ENCODE measurements around the gene DHX34. TPM values are rescaled to one million over a fixed set of nuclear protein-coding genes. Genes with fewer than 3 reads are reported as not detected.

Gene DHX34
- total RNA-seq, 1 donor = 12.7 TPM

DNA sequence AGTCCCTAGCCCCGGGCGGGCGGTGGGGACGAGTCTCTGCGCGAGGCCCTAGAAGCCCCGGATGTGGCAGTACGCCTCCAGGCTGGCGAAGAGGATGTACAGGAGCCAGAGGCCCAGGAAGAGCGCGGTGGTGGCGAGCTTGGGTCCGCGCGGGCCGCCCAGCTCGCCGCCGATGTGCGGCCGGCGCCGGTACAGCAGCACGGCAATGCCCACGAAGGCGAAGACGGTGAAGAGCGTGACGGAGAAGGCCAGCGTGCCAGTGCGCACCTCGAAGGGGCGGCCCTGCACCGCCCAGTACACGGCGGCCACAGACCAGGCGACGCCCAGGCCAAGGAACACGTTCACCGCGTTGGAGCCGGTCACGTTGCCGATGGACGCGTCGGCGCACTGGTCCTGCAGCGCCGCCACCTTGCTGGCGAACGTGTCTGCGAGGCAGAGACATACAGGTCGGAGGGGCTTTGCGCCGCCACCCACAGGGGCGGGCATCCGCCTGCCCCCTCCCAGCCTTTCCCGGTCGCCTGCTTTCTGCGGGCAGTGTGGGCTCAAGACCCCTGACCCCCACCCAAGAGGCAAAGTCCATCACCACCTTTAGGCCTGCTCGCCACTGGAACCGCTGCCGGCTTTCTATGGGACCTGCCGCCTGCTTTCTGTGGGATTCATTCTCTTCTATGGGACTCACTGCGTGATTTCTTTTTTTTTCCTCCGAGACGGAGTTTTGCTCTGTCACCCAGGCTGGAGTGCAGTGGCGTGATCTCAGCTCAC, 81.1 kb downstream of the DHX34 start:
- Histone ChIP-seq H3K9me3 (ENCODE audit: low read depth, low read length) (no peaks in the 10 kb centered on the region), H3K4me2 (ENCODE audit: insufficient read depth, low read length) (peak overlapping the region; percentile 70), H3K4me3 (ENCODE audit: insufficient read depth, low read length) (peak overlapping the region; percentile 64), H4K20me1 (ENCODE audit: insufficient read depth, low read length) (peaks cover 5% of the 10 kb centered on the region), H3K27ac (ENCODE audit: low read depth, low read length) (no peak overlapping the region), H3K27me3 (ENCODE audit: insufficient read depth, low read length) (no peaks in the 10 kb centered on the region), H2AFZ (ENCODE audit: low read length) (peak overlapping the region; percentile 91), H3K4me1 (ENCODE audit: insufficient read depth, low read length) (peaks cover 17% of the 10 kb centered on the region), H3K79me2 (ENCODE audit: insufficient read depth, low read length) (no peaks in the 10 kb centered on the region), H3K36me3 (ENCODE audit: insufficient read depth, low read length) (no peaks in the 10 kb centered on the region)
- TF ChIP-seq, protein P1, sequence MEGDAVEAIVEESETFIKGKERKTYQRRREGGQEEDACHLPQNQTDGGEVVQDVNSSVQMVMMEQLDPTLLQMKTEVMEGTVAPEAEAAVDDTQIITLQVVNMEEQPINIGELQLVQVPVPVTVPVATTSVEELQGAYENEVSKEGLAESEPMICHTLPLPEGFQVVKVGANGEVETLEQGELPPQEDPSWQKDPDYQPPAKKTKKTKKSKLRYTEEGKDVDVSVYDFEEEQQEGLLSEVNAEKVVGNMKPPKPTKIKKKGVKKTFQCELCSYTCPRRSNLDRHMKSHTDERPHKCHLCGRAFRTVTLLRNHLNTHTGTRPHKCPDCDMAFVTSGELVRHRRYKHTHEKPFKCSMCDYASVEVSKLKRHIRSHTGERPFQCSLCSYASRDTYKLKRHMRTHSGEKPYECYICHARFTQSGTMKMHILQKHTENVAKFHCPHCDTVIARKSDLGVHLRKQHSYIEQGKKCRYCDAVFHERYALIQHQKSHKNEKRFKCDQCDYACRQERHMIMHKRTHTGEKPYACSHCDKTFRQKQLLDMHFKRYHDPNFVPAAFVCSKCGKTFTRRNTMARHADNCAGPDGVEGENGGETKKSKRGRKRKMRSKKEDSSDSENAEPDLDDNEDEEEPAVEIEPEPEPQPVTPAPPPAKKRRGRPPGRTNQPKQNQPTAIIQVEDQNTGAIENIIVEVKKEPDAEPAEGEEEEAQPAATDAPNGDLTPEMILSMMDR (IDR thresholded peaks at IDR 0.05; ENCODE audit: extremely low read depth, low read depth, low read length) = peak; percentile 8
- DNase-seq (ENCODE audit: insufficient read length, low spot score, missing footprints) = peak; percentile 95

GRCh38 chr19:47432091-47432490, 83.0 kb downstream of the DHX34 start:
- Histone ChIP-seq H2AFZ (ENCODE audit: low read length) (no peak overlapping the region), H4K20me1 (ENCODE audit: insufficient read depth, low read length) (peaks cover 5% of the 10 kb centered on the region), H3K27me3 (ENCODE audit: insufficient read depth, low read length) (no peaks in the 10 kb centered on the region), H3K27ac (ENCODE audit: low read depth, low read length) (no peak overlapping the region), H3K4me3 (ENCODE audit: insufficient read depth, low read length) (no peak overlapping the region), H3K9me3 (ENCODE audit: low read depth, low read length) (no peaks in the 10 kb centered on the region), H3K4me2 (ENCODE audit: insufficient read depth, low read length) (no peak overlapping the region), H3K36me3 (ENCODE audit: insufficient read depth, low read length) (no peaks in the 10 kb centered on the region), H3K79me2 (ENCODE audit: insufficient read depth, low read length) (no peaks in the 10 kb centered on the region), H3K4me1 (ENCODE audit: insufficient read depth, low read length) (peaks cover 17% of the 10 kb centered on the region)
- TF ChIP-seq, protein P1 (IDR thresholded peaks at IDR 0.05; ENCODE audit: extremely low read depth, low read depth, low read length) = no peak
- DNase-seq (ENCODE audit: insufficient read length, low spot score, missing footprints) = no peak

Other genes with a start within 250 kb of the DHX34 start
- gene ZC3H4, start 235.5 kb upstream of the DHX34 start, total RNA-seq = 10.9 and 14.1 TPM in 2 replicates
- gene SAE1, start 218.5 kb upstream of the DHX34 start, total RNA-seq = 99.9 and 105 TPM in 2 replicates
- gene BBC3, start 118.1 kb upstream of the DHX34 start, total RNA-seq = 26.8 and 28.2 TPM in 2 replicates
- 7.6 and 8.0 TPM in 2 replicates for gene CCDC9, start 92.8 kb upstream of the DHX34 start, total RNA-seq
- gene INAFM1, start 74.4 kb upstream of the DHX34 start, total RNA-seq = 2.5 and 4.4 TPM in 2 replicates
- 0.29 and 0.72 TPM in 2 replicates for gene C5AR1, start 39.5 kb upstream of the DHX34 start, total RNA-seq
- gene C5AR2, start 17.1 kb upstream of the DHX34 start, total RNA-seq = 2.5 and 3.5 TPM in 2 replicates
- 8.3 and 19.7 TPM in 2 replicates for gene MEIS3, start 70.2 kb downstream of the DHX34 start, total RNA-seq
- gene SLC8A2, start 122.6 kb downstream of the DHX34 start, total RNA-seq = under 0.01 and 0.36 TPM in 2 replicates
- gene KPTN, start 134.9 kb downstream of the DHX34 start, total RNA-seq = 2.1 and 4.0 TPM in 2 replicates
- 95.9 and 96.4 TPM in 2 replicates for gene NAPA, start 165.7 kb downstream of the DHX34 start, total RNA-seq
- gene ZNF541, start 223.8 kb downstream of the DHX34 start, total RNA-seq = under 0.01 TPM in 2 replicates